ENCODE measurements around the gene CDH8.

Gene CDH8

GRCh38 chr16:62064173-62064572, 27.9 kb upstream of the CDH8 start:
- no peaks in the 10 kb centered on the region for H3K79me2 ChIP-seq (ENCODE audit: insufficient read depth, low read depth)
- no peak overlapping the region for H3K4me2 ChIP-seq
- TF ChIP-seq, protein P1, sequence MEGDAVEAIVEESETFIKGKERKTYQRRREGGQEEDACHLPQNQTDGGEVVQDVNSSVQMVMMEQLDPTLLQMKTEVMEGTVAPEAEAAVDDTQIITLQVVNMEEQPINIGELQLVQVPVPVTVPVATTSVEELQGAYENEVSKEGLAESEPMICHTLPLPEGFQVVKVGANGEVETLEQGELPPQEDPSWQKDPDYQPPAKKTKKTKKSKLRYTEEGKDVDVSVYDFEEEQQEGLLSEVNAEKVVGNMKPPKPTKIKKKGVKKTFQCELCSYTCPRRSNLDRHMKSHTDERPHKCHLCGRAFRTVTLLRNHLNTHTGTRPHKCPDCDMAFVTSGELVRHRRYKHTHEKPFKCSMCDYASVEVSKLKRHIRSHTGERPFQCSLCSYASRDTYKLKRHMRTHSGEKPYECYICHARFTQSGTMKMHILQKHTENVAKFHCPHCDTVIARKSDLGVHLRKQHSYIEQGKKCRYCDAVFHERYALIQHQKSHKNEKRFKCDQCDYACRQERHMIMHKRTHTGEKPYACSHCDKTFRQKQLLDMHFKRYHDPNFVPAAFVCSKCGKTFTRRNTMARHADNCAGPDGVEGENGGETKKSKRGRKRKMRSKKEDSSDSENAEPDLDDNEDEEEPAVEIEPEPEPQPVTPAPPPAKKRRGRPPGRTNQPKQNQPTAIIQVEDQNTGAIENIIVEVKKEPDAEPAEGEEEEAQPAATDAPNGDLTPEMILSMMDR (conservative IDR thresholded peaks at IDR 0.05; ENCODE audit: low read depth, low read length), result no peak
- H3K36me3 ChIP-seq (ENCODE audit: insufficient read depth), result no peaks in the 10 kb centered on the region
- no peaks in the 10 kb centered on the region for H4K20me1 ChIP-seq (ENCODE audit: insufficient read depth)
- no peak overlapping the region for H3K4me3 ChIP-seq (IDR thresholded peaks at IDR 0.05; ENCODE audit: insufficient read depth, low read depth, low read length)
- H2AFZ ChIP-seq (ENCODE audit: low read depth), result no peak overlapping the region
- H3K27me3 ChIP-seq (ENCODE audit: insufficient read depth, low read depth), result no peaks in the 10 kb centered on the region
- no peaks in the 10 kb centered on the region for H3K4me1 ChIP-seq (ENCODE audit: low read depth, poor library complexity, severe bottlenecking)
- H3K27ac ChIP-seq, result no peak overlapping the region
- no peak overlapping the region for H3K9ac ChIP-seq

DNA sequence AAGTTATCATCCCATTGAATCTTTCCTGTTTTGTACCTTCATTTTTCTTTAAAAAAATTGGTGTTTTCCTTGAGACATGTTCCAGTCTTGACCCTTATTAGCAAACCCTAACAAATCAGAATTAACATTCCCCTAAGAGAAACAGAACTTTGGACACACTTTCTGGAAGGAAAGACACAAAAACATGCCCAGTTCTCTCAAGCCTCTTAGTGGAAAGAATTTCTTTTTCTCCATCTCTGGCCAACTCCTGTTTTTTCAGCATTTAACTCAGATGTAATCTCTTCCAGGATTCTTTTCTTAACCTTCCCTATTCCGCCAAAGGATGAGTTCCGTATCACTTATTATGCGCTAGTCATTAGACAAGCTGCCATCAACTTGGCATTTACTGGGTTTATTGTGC, 23.9 kb upstream of the CDH8 start:
- TF ChIP-seq, protein P1 (conservative IDR thresholded peaks at IDR 0.05; ENCODE audit: low read depth, low read length), result no peak
- Histone ChIP-seq H3K36me3 (ENCODE audit: insufficient read depth) (no peaks in the 10 kb centered on the region), H4K20me1 (ENCODE audit: insufficient read depth) (no peaks in the 10 kb centered on the region), H3K27ac (no peak overlapping the region), H3K4me1 (ENCODE audit: low read depth, poor library complexity, severe bottlenecking) (no peaks in the 10 kb centered on the region), H3K4me3 (IDR thresholded peaks at IDR 0.05; ENCODE audit: insufficient read depth, low read depth, low read length) (no peak overlapping the region), H3K9ac (no peak overlapping the region), H3K27me3 (ENCODE audit: insufficient read depth, low read depth) (no peaks in the 10 kb centered on the region), H3K4me2 (no peak overlapping the region), H3K79me2 (ENCODE audit: insufficient read depth, low read depth) (no peaks in the 10 kb centered on the region), H2AFZ (ENCODE audit: low read depth) (no peak overlapping the region)

GRCh38 chr16:62059527-62059926, 23.3 kb upstream of the CDH8 start:
- Histone ChIP-seq H4K20me1 (ENCODE audit: insufficient read depth) (no peaks in the 10 kb centered on the region), H2AFZ (ENCODE audit: low read depth) (no peak overlapping the region), H3K4me2 (no peak overlapping the region), H3K27ac (no peak overlapping the region), H3K27me3 (ENCODE audit: insufficient read depth, low read depth) (no peaks in the 10 kb centered on the region), H3K79me2 (ENCODE audit: insufficient read depth, low read depth) (no peaks in the 10 kb centered on the region), H3K9ac (no peak overlapping the region), H3K4me3 (IDR thresholded peaks at IDR 0.05; ENCODE audit: insufficient read depth, low read depth, low read length) (no peak overlapping the region), H3K36me3 (ENCODE audit: insufficient read depth) (no peaks in the 10 kb centered on the region), H3K4me1 (ENCODE audit: low read depth, poor library complexity, severe bottlenecking) (no peaks in the 10 kb centered on the region)
- TF ChIP-seq, protein P1 (conservative IDR thresholded peaks at IDR 0.05; ENCODE audit: low read depth, low read length), result no peak

- Histone ChIP-seq H4K20me1 (ENCODE audit: insufficient read depth) (no peaks in the 10 kb centered on the region), H3K27me3 (ENCODE audit: insufficient read depth, low read depth) (no peaks in the 10 kb centered on the region), H2AFZ (ENCODE audit: low read depth) (no peak overlapping the region), H3K27ac (no peak overlapping the region), H3K4me1 (ENCODE audit: low read depth, poor library complexity, severe bottlenecking) (no peaks in the 10 kb centered on the region), H3K9ac (no peak overlapping the region), H3K4me3 (IDR thresholded peaks at IDR 0.05; ENCODE audit: insufficient read depth, low read depth, low read length) (no peak overlapping the region), H3K4me2 (no peak overlapping the region), H3K36me3 (ENCODE audit: insufficient read depth) (no peaks in the 10 kb centered on the region), H3K79me2 (ENCODE audit: insufficient read depth, low read depth) (no peaks in the 10 kb centered on the region)
- TF ChIP-seq, protein P1 (conservative IDR thresholded peaks at IDR 0.05; ENCODE audit: low read depth, low read length), result no peak
Observed at GRCh38 chr16:62058412-62058811, 22.2 kb upstream of the CDH8 start.
